IPS-11a (cell line): Measurements from ENCODE around the gene CORIN.

Source experiments
- H3K4me3 ChIP-seq: one replicate; pipeline ENCODE4 v1.5.1; 2013; ENCODE audit warnings: low read depth, low read length, control low read depth

Gene CORIN, protein sequence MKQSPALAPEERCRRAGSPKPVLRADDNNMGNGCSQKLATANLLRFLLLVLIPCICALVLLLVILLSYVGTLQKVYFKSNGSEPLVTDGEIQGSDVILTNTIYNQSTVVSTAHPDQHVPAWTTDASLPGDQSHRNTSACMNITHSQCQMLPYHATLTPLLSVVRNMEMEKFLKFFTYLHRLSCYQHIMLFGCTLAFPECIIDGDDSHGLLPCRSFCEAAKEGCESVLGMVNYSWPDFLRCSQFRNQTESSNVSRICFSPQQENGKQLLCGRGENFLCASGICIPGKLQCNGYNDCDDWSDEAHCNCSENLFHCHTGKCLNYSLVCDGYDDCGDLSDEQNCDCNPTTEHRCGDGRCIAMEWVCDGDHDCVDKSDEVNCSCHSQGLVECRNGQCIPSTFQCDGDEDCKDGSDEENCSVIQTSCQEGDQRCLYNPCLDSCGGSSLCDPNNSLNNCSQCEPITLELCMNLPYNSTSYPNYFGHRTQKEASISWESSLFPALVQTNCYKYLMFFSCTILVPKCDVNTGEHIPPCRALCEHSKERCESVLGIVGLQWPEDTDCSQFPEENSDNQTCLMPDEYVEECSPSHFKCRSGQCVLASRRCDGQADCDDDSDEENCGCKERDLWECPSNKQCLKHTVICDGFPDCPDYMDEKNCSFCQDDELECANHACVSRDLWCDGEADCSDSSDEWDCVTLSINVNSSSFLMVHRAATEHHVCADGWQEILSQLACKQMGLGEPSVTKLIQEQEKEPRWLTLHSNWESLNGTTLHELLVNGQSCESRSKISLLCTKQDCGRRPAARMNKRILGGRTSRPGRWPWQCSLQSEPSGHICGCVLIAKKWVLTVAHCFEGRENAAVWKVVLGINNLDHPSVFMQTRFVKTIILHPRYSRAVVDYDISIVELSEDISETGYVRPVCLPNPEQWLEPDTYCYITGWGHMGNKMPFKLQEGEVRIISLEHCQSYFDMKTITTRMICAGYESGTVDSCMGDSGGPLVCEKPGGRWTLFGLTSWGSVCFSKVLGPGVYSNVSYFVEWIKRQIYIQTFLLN

GRCh38 chr4:47837908-47838294 lies at the start of gene CORIN:
TSS of gene CORIN (minus strand) at chr4:47838067. CDS start at chr4:47837949, 118 bp downstream.
- peak within 1 kb of the TSS; percentile 61 for H3K4me3 ChIP-seq

DNA sequence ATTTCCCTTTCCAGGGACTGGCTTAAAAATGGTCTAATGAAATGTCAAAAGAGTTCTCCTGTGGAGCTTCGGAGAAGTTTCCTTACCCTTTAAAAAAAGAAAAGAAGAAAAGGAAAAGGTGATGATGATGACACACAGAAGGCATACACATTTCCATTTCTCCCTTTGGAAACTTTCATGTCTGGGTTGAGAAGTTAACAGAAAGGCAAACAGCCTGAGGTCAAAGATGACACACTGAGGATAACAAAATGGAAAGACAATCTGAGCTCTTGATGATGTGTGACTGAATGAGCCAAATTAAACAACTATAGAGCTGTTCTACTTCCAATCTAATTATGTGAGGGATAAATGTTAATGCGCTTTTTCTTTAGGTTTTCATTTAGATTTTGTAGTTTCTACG lies 44.4 kb upstream of the CORIN start:
- no peak overlapping the region for H3K4me3 ChIP-seq

DNA sequence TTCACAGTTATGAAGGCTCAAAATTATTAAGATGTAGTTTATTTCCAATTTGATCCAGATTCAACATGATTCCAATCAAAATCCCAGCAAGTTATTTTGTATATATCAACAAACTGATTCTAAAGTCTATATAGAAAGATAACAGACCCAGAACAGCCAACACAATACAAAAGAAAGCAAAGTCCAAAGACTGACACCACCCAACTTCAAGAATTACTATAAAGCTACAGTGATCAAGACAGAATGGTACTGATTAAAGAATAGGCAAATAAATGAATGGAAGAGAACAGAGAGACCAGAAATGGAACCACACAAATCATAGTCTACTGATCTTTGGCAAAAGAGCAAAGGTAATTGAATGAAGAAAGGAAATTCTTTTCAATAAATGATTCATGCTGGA lies 41.6 kb upstream of the CORIN start:
- H3K4me3 ChIP-seq = no peak overlapping the region

- no peak overlapping the region for H3K4me3 ChIP-seq
Measured at GRCh38 chr4:47876784-47877546, 39.1 kb upstream of the CORIN start.

DNA sequence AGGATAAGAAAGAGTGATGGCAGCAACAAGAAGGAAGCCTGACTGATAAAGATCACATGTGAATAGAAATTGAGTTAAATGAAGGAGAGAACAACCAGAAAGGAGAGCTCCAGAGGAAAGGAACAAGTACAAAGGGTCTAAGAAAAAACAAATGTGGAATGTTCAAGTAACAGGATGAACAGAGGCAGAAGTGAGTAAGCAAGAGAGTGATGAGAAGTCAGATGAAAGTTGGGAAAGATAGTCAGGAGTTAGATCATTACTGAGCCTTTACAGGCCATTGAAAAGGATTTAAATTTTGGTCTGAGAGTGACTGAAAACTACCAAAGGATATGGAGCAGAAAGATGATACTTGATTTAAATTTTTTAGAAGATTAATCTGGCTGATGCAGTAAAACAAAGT lies 38.4 kb upstream of the CORIN start:
- H3K4me3 ChIP-seq = no peak overlapping the region

GRCh38 chr4:47873877-47874541 lies 36.1 kb upstream of the CORIN start:
- no peak overlapping the region for H3K4me3 ChIP-seq

DNA sequence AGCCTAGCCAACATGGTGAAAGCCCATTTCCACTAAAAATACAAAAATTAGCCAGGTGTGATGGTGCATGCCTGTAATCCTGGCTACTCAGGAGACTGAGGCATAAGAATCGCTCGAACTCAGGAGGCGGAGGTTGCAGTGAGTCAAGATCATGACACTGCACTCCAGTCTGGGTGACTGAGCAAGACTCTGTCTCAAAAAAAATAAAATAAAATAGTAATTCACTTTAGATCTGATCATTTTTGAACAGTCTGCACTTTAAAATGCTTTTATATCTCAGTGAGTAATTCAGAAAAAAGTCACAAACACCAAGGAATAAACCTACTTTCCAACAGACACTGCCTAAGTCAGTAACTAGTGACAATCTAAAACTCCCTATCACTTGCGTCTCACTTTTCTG lies 25.6 kb upstream of the CORIN start:
- H3K4me3 ChIP-seq = no peak overlapping the region

DNA sequence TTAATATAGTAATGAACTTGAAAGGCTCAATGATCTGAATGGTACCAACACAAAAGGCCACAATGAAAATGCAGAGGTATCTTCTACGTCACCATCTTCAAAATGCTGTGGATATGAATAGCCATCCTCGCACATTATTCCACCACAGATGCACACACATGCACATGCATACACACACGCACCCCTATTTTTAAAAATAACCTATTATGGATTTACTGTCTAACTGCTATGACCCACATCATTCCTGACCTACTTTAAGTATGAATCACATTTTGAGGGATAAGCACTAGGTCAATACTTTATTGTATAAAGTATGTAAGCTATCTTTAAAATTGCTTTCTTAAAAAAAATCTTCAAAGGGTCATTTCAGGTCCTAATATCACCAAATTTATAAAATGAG lies 24.4 kb upstream of the CORIN start:
- H3K4me3 ChIP-seq = no peak overlapping the region

DNA sequence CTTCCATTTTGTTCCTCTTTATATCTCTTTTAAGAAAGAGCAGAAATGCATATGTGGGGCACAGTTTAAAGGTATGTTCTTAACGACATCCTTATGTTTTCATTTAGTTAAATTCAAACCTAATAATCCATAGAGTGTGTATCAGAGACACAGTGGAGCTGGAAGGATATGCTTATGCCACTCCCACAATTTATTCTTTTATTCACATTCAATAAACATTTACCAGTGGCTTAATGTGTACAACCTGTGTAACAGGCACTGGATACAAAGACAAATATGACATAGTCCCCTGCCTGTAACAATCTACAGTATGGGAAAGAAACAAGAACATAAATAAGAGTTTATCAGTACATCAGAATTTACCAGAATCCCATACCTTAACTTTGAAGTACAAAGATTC lies 22.4 kb upstream of the CORIN start:
- H3K4me3 ChIP-seq = no peak overlapping the region

GRCh38 chr4:47858006-47858405 lies 20.1 kb upstream of the CORIN start:
- no peak overlapping the region for H3K4me3 ChIP-seq

DNA sequence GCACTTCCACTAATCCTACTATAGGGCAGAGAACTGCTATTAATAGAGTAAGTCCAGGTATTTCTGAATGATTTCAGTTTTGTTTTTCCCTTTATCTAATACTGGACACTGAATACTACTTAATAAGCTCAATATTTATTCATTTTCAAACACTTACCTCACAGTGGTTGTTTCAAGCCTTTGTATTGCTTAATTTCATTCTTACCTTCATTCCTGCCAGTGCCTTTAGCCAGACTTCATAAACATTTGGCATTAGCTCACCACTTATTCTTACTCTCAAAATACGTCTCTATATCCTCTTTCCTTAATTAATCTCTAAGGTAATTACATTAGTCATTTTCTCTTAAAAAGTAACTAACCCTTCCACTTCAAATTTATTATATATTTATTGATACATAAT lies 18.8 kb upstream of the CORIN start:
- H3K4me3 ChIP-seq = no peak overlapping the region

DNA sequence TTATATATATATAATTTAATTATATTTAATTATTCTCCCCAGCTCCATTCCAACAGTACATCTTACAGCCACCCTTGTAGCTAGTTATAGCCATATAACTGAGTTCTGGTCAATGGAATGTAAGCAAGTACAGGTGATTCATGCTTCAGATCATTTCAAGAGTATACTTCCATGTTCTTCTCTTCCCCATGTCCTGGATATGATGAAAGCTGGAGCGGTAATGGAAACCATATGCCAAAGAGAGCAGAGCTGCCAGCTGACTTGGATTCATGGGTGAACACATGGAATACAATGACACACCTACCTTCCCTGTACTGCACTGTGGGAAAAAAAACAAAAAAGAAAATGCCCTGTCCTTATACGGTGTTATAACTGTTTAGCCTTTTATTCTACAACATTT lies 17.5 kb upstream of the CORIN start:
- H3K4me3 ChIP-seq = no peak overlapping the region

- no peak overlapping the region for H3K4me3 ChIP-seq
Measured at GRCh38 chr4:47852136-47852535, 14.3 kb upstream of the CORIN start.

- H3K4me3 ChIP-seq = no peak overlapping the region
Measured at GRCh38 chr4:47849466-47849865, 11.6 kb upstream of the CORIN start.

DNA sequence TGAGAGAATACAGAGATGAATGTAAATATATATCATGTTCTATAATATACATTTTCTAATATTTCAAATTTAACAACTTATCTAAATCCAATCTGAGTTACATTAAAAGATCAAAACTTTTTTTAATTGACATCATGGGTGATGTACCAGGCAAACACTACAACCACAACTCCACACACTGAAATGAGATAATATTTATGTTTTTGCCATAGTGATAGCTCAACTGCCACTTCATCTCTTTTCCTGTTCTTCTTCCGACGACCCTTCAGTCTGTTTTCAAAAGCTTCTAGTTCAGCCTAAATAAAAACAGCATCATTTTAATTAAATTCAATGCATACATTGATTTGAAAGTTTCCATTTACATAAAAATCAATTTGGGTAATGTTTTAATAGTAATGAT lies 10.2 kb upstream of the CORIN start:
- H3K4me3 ChIP-seq = no peak overlapping the region

- no peak overlapping the region for H3K4me3 ChIP-seq
Measured at GRCh38 chr4:47842985-47843384, 5.1 kb upstream of the CORIN start.

DNA sequence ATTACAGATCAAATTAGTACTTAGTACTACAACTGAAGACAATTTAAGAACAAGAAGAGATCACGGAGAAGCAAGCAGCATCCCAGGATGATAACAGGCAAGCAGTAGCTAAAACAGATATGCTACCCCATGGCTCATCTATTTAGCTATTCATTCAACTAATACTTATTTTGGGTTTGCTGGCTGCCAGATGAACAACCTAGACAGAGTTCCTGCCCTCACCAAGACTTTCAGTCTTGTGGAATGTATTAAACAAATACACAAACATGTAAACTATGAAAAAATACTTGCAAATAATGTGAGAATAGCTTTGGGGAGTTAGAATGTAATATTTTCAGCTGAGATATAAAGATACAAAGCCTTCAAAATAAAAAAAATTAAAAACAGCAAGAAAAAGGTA lies 2.4 kb upstream of the CORIN start:
- no peak overlapping the region for H3K4me3 ChIP-seq

DNA sequence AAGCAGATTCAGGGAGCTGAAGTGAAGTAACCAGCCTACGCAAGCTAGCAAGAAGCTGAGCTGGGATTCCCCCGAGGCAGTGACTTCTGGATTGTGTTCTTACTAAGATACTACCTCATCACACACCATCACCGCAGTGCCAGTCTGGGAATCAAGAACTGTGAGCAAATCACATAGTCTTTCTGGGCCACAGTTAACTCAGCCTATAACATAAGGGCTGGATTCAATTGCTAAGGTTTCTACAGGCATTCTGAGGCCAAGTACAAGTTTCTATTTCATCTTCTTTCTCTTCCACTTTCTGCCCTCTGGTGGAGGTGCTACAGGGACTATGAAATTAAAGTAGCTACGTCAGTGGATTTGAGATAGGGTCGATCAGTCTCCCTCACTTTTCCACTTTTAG lies 1.4 kb upstream of the CORIN start:
- H3K4me3 ChIP-seq = no peak overlapping the region

DNA sequence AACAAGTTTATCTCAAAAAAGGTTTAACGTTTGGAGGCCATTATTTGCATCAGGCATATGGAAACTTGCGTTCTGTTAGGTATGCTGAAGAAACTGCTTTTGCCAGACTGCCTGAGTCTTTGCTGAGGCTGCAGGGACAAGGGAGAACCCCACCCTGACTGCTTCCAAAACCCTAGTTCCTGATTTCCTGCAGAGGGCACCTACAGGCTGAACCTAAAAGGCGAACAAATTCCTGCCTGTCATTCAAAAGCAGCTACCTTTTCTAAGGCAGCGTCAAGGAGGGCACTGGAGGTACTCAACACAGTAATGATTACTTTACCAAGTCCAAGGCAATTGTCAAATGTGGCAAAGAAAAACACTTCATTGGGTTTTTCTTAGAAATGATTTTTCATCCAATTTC lies 578 bp upstream of the CORIN start:
- no peak overlapping the region for H3K4me3 ChIP-seq

- peak overlapping the region; percentile 61 for H3K4me3 ChIP-seq
Measured at GRCh38 chr4:47837094-47837907, 566 bp downstream of the CORIN start.
